ENCODE measurements around the gene HHAT. TPM values are rescaled to one million over a fixed set of nuclear protein-coding genes. Genes with fewer than 3 reads are reported as not detected.

HHAT gene
- total RNA-seq, 1 experiment from 2014 or later = 3.0 TPM

DNA sequence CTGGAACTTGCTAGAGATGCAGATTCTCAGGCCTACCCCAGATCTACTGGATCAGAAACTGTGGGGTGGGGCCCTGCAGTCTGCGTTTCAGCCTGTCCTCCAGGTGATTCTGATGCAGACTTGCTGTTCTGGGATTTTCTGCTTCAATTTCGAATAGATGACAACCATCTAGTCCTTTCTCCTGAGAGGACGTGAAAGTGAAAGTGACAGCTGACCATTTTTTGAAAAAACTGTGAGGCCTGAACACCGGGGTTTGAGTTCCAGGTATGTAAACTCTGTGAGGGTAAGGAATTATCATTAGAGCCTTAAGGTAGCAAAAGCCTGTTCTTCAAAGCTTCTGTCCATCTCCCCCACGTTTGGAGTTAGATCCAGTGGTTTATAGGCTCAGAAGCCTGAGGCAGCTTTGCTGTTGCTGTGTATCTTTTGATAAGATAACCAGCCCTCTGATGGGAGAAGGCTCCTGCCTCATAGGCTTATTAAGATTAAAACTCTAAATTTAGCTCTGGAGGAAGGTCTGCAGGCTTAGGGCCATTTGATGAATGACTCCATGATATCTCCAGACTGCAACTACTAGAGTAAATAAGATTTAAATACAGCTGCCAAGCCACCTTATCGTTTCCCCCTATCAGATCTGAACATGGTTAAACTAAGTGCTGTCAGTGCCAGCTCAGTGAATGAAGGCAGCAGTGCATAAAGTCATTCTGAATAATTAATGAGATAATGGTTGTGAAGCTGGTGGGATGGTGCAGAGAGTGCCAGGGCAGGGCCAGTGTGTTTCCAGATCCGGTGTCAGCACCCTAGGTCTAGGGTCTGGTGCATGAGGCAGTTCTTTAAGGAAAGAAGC, 335.2 kb downstream of the HHAT start:
- CTCF ChIA-PET = no interaction called here

DNA sequence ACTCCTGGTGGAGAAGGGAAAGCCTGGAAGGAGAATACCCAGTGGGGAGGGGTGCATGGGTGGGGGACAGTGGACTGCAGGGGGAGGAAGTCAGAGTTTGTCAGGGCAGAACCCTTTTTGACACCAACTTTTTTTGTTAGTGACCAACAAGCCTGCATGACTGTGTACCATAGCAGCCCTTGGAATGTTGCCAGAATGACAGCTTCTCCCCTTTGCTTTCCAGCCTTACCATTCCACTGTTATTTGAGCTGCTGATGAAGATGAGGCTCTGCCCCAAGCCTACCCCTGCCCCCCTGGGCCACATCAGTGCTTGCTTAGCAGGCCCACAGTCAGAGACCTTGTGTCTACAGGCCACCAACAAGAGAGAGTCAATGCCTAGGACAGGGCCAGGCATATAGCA, 341.2 kb downstream of the HHAT start:
- POLR2A ChIA-PET (ENCODE audit: low non-redundant PET) = no interaction called here
- H3K36me3 ChIP-seq (ENCODE audit: insufficient read depth, low read length, poor library complexity, severe bottlenecking) = no peaks in the 10 kb centered on the region
- no TSS peak for BruUV-seq (replicated peaks)
- CTCF ChIA-PET = no interaction called here
- H3K27ac ChIP-seq (ENCODE audit: low read depth, low read length, poor library complexity, severe bottlenecking) = no peak overlapping the region
- intact Hi-C loops (cut with micrococcal nuclease; ENCODE audit: unreplicated experiment) = no loop called here
- TF ChIP-seq, protein P1, sequence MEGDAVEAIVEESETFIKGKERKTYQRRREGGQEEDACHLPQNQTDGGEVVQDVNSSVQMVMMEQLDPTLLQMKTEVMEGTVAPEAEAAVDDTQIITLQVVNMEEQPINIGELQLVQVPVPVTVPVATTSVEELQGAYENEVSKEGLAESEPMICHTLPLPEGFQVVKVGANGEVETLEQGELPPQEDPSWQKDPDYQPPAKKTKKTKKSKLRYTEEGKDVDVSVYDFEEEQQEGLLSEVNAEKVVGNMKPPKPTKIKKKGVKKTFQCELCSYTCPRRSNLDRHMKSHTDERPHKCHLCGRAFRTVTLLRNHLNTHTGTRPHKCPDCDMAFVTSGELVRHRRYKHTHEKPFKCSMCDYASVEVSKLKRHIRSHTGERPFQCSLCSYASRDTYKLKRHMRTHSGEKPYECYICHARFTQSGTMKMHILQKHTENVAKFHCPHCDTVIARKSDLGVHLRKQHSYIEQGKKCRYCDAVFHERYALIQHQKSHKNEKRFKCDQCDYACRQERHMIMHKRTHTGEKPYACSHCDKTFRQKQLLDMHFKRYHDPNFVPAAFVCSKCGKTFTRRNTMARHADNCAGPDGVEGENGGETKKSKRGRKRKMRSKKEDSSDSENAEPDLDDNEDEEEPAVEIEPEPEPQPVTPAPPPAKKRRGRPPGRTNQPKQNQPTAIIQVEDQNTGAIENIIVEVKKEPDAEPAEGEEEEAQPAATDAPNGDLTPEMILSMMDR (conservative IDR thresholded peaks at IDR 0.05; ENCODE audit: low read depth, low read length) = no peak
- TF ChIP-seq EZH2 (IDR thresholded peaks at IDR 0.05; ENCODE audit: borderline replicate concordance, low read depth, low read length, poor library complexity, severe bottlenecking) = no peak
- no peaks in the 10 kb centered on the region for H3K9me3 ChIP-seq (ENCODE audit: low read depth, low read length, poor library complexity, severe bottlenecking)
- no peak overlapping the region for H3K4me3 ChIP-seq (ENCODE audit: low read depth, low read length, poor library complexity, severe bottlenecking)
- DNase-seq (ENCODE audit: low spot score) = no peak
- no peaks in the 10 kb centered on the region for H3K4me1 ChIP-seq (ENCODE audit: insufficient read depth, low read length, poor library complexity, severe bottlenecking)
- H3K27me3 ChIP-seq (replicated peaks; ENCODE audit: insufficient read depth, low read depth, low read length, poor library complexity) = no peaks in the 10 kb centered on the region

More for the DNA sequence above, 335.2 kb downstream of the HHAT start:
- H3K4me1 ChIP-seq (ENCODE audit: insufficient read depth, low read length, poor library complexity, severe bottlenecking) = no peaks in the 10 kb centered on the region
- DNase-seq (ENCODE audit: low spot score) = no peak
- no peaks in the 10 kb centered on the region for H3K36me3 ChIP-seq (ENCODE audit: insufficient read depth, low read length, poor library complexity, severe bottlenecking)
- intact Hi-C loops (cut with micrococcal nuclease; ENCODE audit: unreplicated experiment) = no loop called here
- H3K9me3 ChIP-seq (ENCODE audit: low read depth, low read length, poor library complexity, severe bottlenecking) = no peaks in the 10 kb centered on the region
- POLR2A ChIA-PET (ENCODE audit: low non-redundant PET) = no interaction called here
- no peaks in the 10 kb centered on the region for H3K27me3 ChIP-seq (replicated peaks; ENCODE audit: insufficient read depth, low read depth, low read length, poor library complexity)
- no peak overlapping the region for H3K4me3 ChIP-seq (ENCODE audit: low read depth, low read length, poor library complexity, severe bottlenecking)
- no peak overlapping the region for H3K27ac ChIP-seq (ENCODE audit: low read depth, low read length, poor library complexity, severe bottlenecking)
- TF ChIP-seq, protein P1 (conservative IDR thresholded peaks at IDR 0.05; ENCODE audit: low read depth, low read length) = no peak
- TF ChIP-seq EZH2 (IDR thresholded peaks at IDR 0.05; ENCODE audit: borderline replicate concordance, low read depth, low read length, poor library complexity, severe bottlenecking) = no peak
- BruUV-seq (replicated peaks) = no TSS peak

DNA sequence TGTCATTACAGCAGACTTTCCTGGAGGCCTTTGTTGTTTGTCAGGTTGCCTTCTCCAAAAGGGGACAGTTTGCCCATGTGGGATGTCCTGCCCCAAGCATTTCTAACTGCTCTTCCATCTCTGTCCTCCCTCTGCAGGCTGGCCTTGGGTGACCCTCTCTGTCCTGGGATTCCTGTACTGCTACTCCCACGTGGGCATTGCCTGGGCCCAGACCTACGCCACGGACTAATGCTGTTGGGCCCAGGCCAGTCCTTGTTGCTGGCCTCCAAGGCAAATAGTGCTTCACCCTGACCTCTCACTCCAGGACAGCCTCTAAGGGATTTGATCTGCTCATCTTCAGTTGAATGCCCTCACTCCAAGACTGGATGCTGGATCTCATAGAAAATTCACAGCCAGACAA, 345.4 kb downstream of the HHAT start:
- ChIA-PET POLR2A (ENCODE audit: low non-redundant PET) (no interaction called here), CTCF (no interaction called here)
- Histone ChIP-seq H3K36me3 (ENCODE audit: insufficient read depth, low read length, poor library complexity, severe bottlenecking) (no peaks in the 10 kb centered on the region), H3K4me1 (ENCODE audit: insufficient read depth, low read length, poor library complexity, severe bottlenecking) (no peaks in the 10 kb centered on the region), H3K27me3 (replicated peaks; ENCODE audit: insufficient read depth, low read depth, low read length, poor library complexity) (no peaks in the 10 kb centered on the region), H3K9me3 (ENCODE audit: low read depth, low read length, poor library complexity, severe bottlenecking) (no peaks in the 10 kb centered on the region), H3K27ac (ENCODE audit: low read depth, low read length, poor library complexity, severe bottlenecking) (no peak overlapping the region), H3K4me3 (ENCODE audit: low read depth, low read length, poor library complexity, severe bottlenecking) (no peak overlapping the region)
- DNase-seq (ENCODE audit: low spot score) = no peak
- intact Hi-C loops (cut with micrococcal nuclease; ENCODE audit: unreplicated experiment) = no loop called here
- no peak for TF ChIP-seq EZH2 (IDR thresholded peaks at IDR 0.05; ENCODE audit: borderline replicate concordance, low read depth, low read length, poor library complexity, severe bottlenecking)
- TF ChIP-seq, protein P1 (conservative IDR thresholded peaks at IDR 0.05; ENCODE audit: low read depth, low read length) = no peak
- no TSS peak for BruUV-seq (replicated peaks)
